K562 (cell line): ENCODE data around the gene ERVK3-1. TPM values are rescaled to one million over a fixed set of nuclear protein-coding genes. Genes with fewer than 3 reads are reported as not detected.

Experiments used
- BHLHE40 ChIP-seq: IDR thresholded peaks from 2 replicates; pipeline ENCODE4 v1.6.1; 2011; ENCODE audit warnings: low read length, improper control_type of control experiment
- CHD1 ChIP-seq: fragments of 200-600 bp; sonication (generic); IDR thresholded peaks from one replicate; pipeline ENCODE4 v1.6.1; 2012; ENCODE audit warnings: mild to moderate bottlenecking, moderate library complexity, low read length, inconsistent platforms
- CHD2 ChIP-seq: IDR thresholded peaks from 2 replicates; pipeline ENCODE4 v1.6.1; 2011; ENCODE audit warnings: low read depth, low read length
- EZH2 ChIP-seq: IDR thresholded peaks from 2 replicates; pipeline ENCODE4 v1.6.1; 2012; ENCODE audit warnings: low read depth, mild to moderate bottlenecking, inconsistent platforms, low read length, borderline replicate concordance
- NR3C1 ChIP-seq: sonication (generic); formaldehyde crosslinking; IDR thresholded peaks from 2 replicates; pipeline ENCODE4 v1.8.1; 2022; ENCODE audit warnings: missing genetic modification reagents
- NUFIP1 ChIP-seq: fragments of 450-650 bp; IDR thresholded peaks from 2 replicates; pipeline ENCODE4 v1.6.1; 2018; ENCODE audit not compliant: partially characterized antibody
- RFX5 ChIP-seq: IDR thresholded peaks from 2 replicates; pipeline ENCODE4 v1.6.1; 2011; ENCODE audit warnings: low read depth, mild to moderate bottlenecking, improper control_type of control experiment, low read length
- SRSF7 ChIP-seq: fragments of 200-400 bp; formaldehyde crosslinking; optimal IDR thresholded peaks from 2 replicates; pipeline ENCODE3; 2017; ENCODE audit warnings: mild to moderate bottlenecking, low read depth, low read length
- TRIM24 ChIP-seq, 2 experiments: fragments of 450-650 bp; IDR thresholded peaks; 2 replicates each; pipeline ENCODE4 v1.6.1; 2016
- ZNF3 ChIP-seq: fragments of 250-450 bp; sonication (Bioruptor Pico); IDR thresholded peaks from 2 replicates; pipeline ENCODE4 v1.5.0; 2021; ENCODE audit warnings: mild to moderate bottlenecking, moderate library complexity
- ZNF766 ChIP-seq: fragments of 200-800 bp; sonication (Bioruptor generic); conservative IDR thresholded peaks from 2 replicates; pipeline ENCODE4 v1.6.1; 2016; ENCODE audit warnings: missing genetic modification characterization, missing compliant biosample characterization
- polyA plus RNA-seq, 8 experiments: library from polyadenylated mRNA; depleted of rRNA in 4 of 8; stranded (reverse) in 5 of 8; unstranded in 3 of 8; fragments of >200 nt; fragmentation: Nextera tagmentation in 2 of 8; fragmentation: Illumina TruSeq in 1 of 8; extraction: Ambion mirVana in 2 of 8; extraction: Trizol in 1 of 8; gene quantifications; 2 replicates each; pipeline versions ENCODE4 v1.2.1 to v1.2.3, GENCODE V29; 2011 to 2014; ENCODE audit warnings: inconsistent platforms in 1 of 8, missing spikeins in 1 of 8
- total RNA-seq, 7 experiments: library from RNA; depleted of rRNA in 6 of 7; stranded (reverse); fragments of >200 nt in 6 of 7; fragmentation: Illumina TruSeq in 2 of 7; extraction: Trizol in 2 of 7; gene quantifications; 2 replicates each; pipeline versions ENCODE4 v1.2.1 to v1.2.3, GENCODE V29; 2011 to 2021; ENCODE audit warnings: low replicate concordance in 1 of 7
- TF ChIP-seq, protein P1 (sequence below): sonication (generic); formaldehyde crosslinking; IDR thresholded peaks from 2 replicates; pipeline ENCODE4 v1.8.0; 2022; ENCODE audit warnings: missing genetic modification reagents, mild to moderate bottlenecking, borderline replicate concordance
- TF ChIP-seq, protein P2 (sequence below): fragments of 250-450 bp; sonication (Bioruptor Pico); IDR thresholded peaks from 2 replicates; pipeline ENCODE4 v1.4.0; 2020; ENCODE audit warnings: borderline replicate concordance
- TF ChIP-seq, protein P3 (sequence below): IDR thresholded peaks from 2 replicates; pipeline ENCODE4 v1.6.1; 2011; ENCODE audit warnings: borderline replicate concordance, low read depth, mild to moderate bottlenecking, moderate library complexity, low read length; ENCODE audit not compliant: insufficient read depth, poor library complexity, severe bottlenecking
- TF ChIP-seq, protein P4 (sequence below): fragments of 250-450 bp; sonication (Bioruptor Pico); IDR thresholded peaks from 2 replicates; pipeline ENCODE4 v1.8.0; 2021; ENCODE audit warnings: mild to moderate bottlenecking, moderate library complexity
- TF ChIP-seq, protein P5 (sequence below): fragments of 250-450 bp; sonication (Bioruptor Pico); IDR thresholded peaks from 2 replicates; pipeline ENCODE4 v1.4.0; 2020

The ERVK3-1 gene
- total and polyA plus RNA-seq, 9 of the 15 experiments (the other 6 are each of a cell fraction or from before 2014, with no cell fraction given) = 87.6 to 299 (median 119) TPM

DNA sequence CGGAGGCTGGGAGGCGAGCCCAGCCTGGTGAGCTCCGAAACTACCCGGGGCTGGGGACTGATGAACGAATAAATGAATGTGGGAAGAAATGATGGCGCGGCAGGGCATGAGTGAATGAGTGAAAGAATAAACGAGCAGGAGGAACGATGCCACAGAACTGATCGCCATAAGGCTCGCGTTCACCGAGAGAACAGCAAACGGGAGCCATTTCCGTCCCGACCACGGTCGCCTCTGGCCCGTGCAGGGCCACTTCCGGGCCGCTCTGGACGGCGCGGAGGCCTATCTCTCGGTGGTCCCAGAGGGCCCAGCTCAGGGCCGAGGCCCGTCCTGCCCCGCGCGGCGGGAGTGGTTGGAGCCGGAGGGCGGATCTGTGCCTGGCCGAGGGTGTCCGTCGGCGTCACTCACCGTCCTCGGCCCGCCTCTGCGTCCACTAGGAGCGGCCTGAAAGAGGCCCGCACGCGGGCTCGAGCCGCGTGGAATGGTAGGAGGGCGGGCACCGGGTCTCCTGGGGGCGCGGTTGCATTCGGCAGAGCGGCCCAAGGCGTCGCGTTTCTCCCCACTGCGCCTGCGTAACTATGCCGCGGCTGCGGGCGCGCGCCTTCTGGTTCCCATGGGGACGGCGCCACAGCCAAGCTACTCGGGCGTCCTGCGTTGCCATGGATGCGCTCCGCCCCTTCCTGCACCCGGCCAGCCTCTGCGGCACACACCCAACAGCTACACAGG, 57.3 kb downstream of the ERVK3-1 start, which contains the start of gene ZNF497 (continued):
- TF ChIP-seq, protein P1, sequence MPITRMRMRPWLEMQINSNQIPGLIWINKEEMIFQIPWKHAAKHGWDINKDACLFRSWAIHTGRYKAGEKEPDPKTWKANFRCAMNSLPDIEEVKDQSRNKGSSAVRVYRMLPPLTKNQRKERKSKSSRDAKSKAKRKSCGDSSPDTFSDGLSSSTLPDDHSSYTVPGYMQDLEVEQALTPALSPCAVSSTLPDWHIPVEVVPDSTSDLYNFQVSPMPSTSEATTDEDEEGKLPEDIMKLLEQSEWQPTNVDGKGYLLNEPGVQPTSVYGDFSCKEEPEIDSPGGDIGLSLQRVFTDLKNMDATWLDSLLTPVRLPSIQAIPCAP = no peak
- TF ChIP-seq ZNF3 (CRISPR knock-in tag) = no peak
- no peak for TF ChIP-seq RFX5
- TF ChIP-seq SRSF7 = no peak
- TF ChIP-seq, protein P2, sequence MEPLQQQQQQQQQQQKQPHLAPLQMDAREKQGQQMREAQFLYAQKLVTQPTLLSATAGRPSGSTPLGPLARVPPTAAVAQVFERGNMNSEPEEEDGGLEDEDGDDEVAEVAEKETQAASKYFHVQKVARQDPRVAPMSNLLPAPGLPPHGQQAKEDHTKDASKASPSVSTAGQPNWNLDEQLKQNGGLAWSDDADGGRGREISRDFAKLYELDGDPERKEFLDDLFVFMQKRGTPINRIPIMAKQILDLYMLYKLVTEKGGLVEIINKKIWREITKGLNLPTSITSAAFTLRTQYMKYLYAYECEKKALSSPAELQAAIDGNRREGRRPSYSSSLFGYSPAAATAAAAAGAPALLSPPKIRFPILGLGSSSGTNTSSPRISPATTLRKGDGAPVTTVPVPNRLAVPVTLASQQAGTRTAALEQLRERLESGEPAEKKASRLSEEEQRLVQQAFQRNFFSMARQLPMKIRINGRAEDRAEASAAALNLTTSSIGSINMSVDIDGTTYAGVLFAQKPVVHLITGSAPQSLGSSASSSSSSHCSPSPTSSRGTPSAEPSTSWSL (CRISPR knock-in tag) = no peak
- TF ChIP-seq NUFIP1 = no peak
- no peak for TF ChIP-seq CHD1
- TF ChIP-seq NR3C1 (CRISPR knock-in tag) = no peak
- no peak for TF ChIP-seq ZNF766 (CRISPR knock-in tag)
- TF ChIP-seq EZH2 = no peak
- TF ChIP-seq, protein P3, sequence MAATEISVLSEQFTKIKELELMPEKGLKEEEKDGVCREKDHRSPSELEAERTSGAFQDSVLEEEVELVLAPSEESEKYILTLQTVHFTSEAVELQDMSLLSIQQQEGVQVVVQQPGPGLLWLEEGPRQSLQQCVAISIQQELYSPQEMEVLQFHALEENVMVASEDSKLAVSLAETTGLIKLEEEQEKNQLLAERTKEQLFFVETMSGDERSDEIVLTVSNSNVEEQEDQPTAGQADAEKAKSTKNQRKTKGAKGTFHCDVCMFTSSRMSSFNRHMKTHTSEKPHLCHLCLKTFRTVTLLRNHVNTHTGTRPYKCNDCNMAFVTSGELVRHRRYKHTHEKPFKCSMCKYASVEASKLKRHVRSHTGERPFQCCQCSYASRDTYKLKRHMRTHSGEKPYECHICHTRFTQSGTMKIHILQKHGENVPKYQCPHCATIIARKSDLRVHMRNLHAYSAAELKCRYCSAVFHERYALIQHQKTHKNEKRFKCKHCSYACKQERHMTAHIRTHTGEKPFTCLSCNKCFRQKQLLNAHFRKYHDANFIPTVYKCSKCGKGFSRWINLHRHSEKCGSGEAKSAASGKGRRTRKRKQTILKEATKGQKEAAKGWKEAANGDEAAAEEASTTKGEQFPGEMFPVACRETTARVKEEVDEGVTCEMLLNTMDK = no peak
- peak; percentile 81 for TF ChIP-seq BHLHE40
- TF ChIP-seq, protein P4, sequence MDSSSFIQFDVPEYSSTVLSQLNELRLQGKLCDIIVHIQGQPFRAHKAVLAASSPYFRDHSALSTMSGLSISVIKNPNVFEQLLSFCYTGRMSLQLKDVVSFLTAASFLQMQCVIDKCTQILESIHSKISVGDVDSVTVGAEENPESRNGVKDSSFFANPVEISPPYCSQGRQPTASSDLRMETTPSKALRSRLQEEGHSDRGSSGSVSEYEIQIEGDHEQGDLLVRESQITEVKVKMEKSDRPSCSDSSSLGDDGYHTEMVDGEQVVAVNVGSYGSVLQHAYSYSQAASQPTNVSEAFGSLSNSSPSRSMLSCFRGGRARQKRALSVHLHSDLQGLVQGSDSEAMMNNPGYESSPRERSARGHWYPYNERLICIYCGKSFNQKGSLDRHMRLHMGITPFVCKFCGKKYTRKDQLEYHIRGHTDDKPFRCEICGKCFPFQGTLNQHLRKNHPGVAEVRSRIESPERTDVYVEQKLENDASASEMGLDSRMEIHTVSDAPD (CRISPR knock-in tag) = no peak
- no peak for TF ChIP-seq CHD2
- TF ChIP-seq TRIM24 (IDR thresholded peaks at IDR 0.05) = peak in 1 of 2 experiments; percentile 74; a peak in 3 of 4 replicates
- TF ChIP-seq, protein P5, sequence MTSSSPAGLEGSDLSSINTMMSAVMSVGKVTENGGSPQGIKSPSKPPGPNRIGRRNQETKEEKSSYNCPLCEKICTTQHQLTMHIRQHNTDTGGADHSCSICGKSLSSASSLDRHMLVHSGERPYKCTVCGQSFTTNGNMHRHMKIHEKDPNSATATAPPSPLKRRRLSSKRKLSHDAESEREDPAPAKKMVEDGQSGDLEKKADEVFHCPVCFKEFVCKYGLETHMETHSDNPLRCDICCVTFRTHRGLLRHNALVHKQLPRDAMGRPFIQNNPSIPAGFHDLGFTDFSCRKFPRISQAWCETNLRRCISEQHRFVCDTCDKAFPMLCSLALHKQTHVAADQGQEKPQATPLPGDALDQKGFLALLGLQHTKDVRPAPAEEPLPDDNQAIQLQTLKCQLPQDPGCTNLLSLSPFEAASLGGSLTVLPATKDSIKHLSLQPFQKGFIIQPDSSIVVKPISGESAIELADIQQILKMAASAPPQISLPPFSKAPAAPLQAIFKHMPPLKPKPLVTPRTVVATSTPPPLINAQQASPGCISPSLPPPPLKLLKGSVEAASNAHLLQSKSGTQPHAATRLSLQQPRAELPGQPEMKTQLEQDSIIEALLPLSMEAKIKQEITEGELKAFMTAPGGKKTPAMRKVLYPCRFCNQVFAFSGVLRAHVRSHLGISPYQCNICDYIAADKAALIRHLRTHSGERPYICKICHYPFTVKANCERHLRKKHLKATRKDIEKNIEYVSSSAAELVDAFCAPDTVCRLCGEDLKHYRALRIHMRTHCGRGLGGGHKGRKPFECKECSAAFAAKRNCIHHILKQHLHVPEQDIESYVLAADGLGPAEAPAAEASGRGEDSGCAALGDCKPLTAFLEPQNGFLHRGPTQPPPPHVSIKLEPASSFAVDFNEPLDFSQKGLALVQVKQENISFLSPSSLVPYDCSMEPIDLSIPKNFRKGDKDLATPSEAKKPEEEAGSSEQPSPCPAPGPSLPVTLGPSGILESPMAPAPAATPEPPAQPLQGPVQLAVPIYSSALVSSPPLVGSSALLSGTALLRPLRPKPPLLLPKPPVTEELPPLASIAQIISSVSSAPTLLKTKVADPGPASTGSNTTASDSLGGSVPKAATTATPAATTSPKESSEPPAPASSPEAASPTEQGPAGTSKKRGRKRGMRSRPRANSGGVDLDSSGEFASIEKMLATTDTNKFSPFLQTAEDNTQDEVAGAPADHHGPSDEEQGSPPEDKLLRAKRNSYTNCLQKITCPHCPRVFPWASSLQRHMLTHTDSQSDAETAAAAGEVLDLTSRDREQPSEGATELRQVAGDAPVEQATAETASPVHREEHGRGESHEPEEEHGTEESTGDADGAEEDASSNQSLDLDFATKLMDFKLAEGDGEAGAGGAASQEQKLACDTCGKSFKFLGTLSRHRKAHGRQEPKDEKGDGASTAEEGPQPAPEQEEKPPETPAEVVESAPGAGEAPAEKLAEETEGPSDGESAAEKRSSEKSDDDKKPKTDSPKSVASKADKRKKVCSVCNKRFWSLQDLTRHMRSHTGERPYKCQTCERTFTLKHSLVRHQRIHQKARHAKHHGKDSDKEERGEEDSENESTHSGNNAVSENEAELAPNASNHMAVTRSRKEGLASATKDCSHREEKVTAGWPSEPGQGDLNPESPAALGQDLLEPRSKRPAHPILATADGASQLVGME (CRISPR knock-in tag) = no peak
